Mammary epithelial cell (primary cell): Measurements from ENCODE around the gene TMEM176B.

ENCODE experiments used
- CTCF ChIP-seq, 2 donors: IDR thresholded peaks in 1 of 2; conservative IDR thresholded peaks in 1 of 2; 2 replicates each; pipeline ENCODE4 v1.5.1; 2011 to 2012; ENCODE audit warnings: inconsistent platforms in 2 of 2, low read length in 2 of 2, mild to moderate bottlenecking in 2 of 2, control low read depth in 1 of 2, low read depth in 1 of 2; ENCODE audit not compliant: insufficient read depth in 1 of 2; ENCODE audit errors: extremely low read depth in 1 of 2
- EZH2 ChIP-seq: IDR thresholded peaks from 2 replicates; pipeline ENCODE4 v1.6.1; 2012; ENCODE audit warnings: low read length, inconsistent platforms, borderline replicate concordance

GRCh38 chr7:150780292-150780691, 19.9 kb downstream of the TMEM176B start:
- no peak for TF ChIP-seq CTCF (conservative IDR thresholded peaks at IDR 0.05 in 1 of 2, IDR thresholded peaks at IDR 0.05 in 1 of 2; ENCODE audit: extremely low read depth in 1 of 2, insufficient read depth in 1 of 2, low read depth in 1 of 2, low read length in 2 of 2)
- TF ChIP-seq EZH2, result no peak
